Right ventricle myocardium superior (tissue), 1 donor: ENCODE measurements around the gene CAPN13. TPM values are rescaled to one million over a fixed set of nuclear protein-coding genes. Genes with fewer than 3 reads are reported as not detected.

Source experiments
- ATAC-seq: fragments of 200-7000 bp; cut with Tn5 transposase; one replicate; pipeline ENCODE4 v1.9.1; 2020; ENCODE audit warnings: mild to moderate bottlenecking; ENCODE audit not compliant: poor library complexity
- DNase-seq: peaks from one replicate; pipeline ENCODE4 v3.0.0-alpha.2; 2020
- intact Hi-C: fragments of 100-400 bp; cut with DNase I; formaldehyde crosslinking; loops from one replicate; pipeline ENCODE4 v1.11.2; 2022
- total RNA-seq: library from RNA; stranded (reverse); fragmentation: NEBNext Ultra II Directional; extraction: Animal tissue kit (Norgen Biotek cat#: 25700); gene quantifications from one replicate; pipeline ENCODE4 v1.2.1, GENCODE V29; 2021
- donor health status: DM: no; HTN: yes; CAD: no; lungs with severe emphysema.

Gene CAPN13
- total RNA-seq, 1 donor from 2014 or later = not detected

GRCh38 chr2:30792521-30792920, 14.7 kb downstream of the CAPN13 start:
- DNase-seq (no peak), ATAC-seq (no peak)
- intact Hi-C loops = no loop called here

DNA sequence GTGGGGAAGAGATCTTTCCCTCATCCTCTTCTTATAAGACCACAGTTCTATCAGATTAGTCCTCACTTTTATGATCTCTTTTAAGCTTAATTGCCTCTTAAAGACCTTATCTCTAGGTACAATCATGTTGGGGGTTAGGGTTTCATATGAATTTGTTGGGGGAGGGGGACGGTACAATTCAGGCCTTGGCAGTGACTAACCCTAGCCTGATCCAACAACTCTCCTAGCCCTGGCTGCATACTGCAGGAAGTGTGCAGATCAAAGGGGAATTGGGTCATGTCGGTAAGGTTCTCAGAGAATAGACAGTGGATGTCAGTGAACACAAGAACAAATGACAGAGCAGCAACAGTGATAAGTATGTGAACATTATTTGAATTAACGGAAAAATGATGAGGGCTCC, 16.4 kb downstream of the CAPN13 start:
- intact Hi-C loops = no loop called here
- ATAC-seq = no peak
- no peak for DNase-seq

DNA sequence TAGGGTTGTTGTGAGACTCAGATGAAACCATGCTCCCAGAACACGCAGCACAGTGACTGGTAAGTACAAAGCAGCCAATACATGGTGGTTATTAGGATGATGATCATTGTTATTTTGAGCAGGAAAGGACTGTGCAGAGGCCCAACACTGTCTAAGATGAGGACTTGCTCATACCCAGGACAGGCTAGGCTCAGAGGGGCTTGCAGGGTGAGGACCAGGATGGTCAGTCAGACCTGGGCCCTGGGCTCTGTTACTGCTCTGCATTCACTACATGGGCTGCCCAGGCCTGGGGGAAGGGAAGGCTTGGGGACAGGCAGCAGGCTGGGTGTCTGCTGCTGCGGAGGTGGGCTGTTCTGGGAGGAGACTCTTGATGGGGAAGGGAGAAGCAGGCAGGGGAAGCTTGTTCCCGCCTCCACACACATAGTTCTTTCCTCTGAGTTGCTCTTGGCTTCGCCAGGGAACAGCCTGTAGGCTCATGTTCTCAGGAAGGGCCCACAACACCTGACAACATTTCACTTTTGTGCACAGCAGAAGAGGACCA, 17.5 kb downstream of the CAPN13 start:
- intact Hi-C loops = no loop called here
- ATAC-seq (no peak), DNase-seq (no peak)

DNA sequence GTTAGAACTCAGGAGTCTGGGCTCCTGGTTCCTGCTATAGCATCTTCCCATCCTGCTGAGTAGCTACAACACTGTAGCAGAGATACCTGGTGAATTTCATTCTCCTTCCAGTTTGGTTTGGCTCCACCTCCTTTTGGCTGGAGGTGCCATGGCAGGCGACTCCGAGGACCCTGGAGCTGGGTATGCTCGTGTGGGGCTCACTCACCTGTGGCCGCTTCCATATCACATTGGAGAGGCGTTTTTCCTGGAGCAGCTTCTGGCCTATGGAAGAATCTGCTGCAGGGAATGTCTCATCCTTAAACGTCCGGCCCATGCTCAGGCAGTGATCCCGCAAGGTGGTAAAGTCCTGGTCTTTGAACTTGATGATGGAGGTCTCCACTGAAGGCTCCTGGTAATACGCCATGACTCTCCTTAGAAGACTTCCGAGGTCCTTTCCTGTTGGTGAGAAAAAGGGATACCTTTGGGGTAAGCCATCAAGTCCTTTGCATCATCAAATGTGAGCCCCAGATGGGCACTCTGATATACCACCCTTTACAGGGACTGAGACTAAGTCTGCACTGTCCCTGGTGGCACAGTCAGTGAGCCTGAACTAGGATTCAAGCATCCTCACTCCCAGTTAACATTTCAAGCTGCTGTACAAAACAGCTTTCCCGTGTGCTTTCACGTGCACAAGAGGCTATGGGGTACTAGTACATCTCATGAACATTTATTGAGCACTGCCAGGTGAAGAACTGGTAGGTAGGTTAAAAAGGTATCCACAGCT, 20.1 kb downstream of the CAPN13 start:
- intact Hi-C loops = no loop called here
- DNase-seq = no peak
- no peak for ATAC-seq

DNA sequence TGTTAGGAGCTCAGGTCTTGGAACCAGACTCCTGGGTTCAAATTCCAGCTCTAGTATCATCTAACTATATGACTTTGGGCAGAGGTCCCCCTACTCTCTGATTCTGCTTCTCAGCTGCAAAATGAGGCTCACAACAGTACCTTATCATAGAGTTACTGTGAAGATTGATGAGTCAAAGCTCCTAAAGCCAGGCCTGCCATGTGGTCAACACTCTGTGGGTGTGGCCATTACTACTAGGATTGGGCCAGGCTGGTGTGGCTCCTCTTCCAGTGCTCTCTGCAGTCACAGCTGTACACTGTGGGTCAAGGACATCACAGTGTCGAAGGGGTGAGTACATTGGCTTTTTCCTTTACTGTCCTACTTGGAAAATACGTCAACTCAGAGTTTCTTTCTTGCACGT, 22.6 kb downstream of the CAPN13 start:
- DNase-seq = no peak
- no peak for ATAC-seq
- intact Hi-C loops = no loop called here

GRCh38 chr2:30781961-30782533, 25.2 kb downstream of the CAPN13 start:
- ATAC-seq = peak; percentile 78
- intact Hi-C loops = no loop called here
- DNase-seq = no peak

- no peak for ATAC-seq
- no peak for DNase-seq
- intact Hi-C loops = no loop called here
Measured at GRCh38 chr2:30781451-30781850, 25.8 kb downstream of the CAPN13 start.

GRCh38 chr2:30780776-30781330, 26.4 kb downstream of the CAPN13 start:
- ATAC-seq = no peak
- intact Hi-C loops = no loop called here
- DNase-seq = no peak

DNA sequence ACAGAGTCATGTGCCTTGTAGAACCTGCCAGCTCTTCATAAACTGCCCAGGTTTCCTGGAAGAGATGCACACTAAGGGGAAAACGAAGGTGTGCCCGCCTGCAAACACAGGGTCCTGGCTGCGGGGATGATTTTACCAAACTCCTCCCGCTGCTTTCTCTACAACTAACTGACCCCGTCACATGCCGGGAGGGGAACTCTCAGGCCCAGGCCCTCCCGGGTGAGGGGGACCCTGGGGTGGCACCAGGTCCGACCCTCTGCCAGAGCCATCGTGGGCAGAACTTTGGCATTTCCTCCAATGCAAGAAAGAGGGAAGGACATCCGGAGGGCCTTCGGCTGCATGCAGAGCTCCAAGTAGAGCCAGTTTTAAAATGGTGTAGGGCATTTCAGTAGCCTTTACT, 28.6 kb downstream of the CAPN13 start:
- intact Hi-C loops = no loop called here
- DNase-seq = no peak
- no peak for ATAC-seq

GRCh38 chr2:30777661-30778505, 29.4 kb downstream of the CAPN13 start:
- intact Hi-C loops = no loop called here
- no peak for ATAC-seq

GRCh38 chr2:30776831-30777635, 30.2 kb downstream of the CAPN13 start:
- DNase-seq (no peak), ATAC-seq (no peak)
- intact Hi-C loops = no loop called here

More at GRCh38 chr2:30777661-30778505, 29.4 kb downstream of the CAPN13 start:
- DNase-seq = no peak

DNA sequence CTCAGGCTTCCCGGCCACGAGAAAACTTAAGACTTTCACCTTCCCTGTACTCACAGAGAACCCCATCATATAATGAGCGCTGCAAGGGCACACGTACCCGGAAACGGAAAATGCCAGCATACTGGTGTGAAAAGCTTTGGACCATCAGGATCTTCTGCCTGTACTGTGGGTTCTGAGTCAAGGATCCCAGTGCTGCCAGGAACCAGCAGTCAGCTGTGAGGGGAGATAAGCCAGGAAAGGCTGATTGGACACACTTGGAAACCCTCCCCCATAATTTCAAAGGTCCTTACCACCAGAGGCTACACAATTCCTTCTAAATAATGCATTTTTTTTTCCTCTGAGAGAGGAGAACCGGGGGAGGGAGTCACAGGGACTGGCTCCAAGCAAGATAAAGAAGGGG, 31.4 kb downstream of the CAPN13 start:
- ATAC-seq (no peak), DNase-seq (no peak)
- intact Hi-C loops = no loop called here

GRCh38 chr2:30772021-30772705, 35.1 kb downstream of the CAPN13 start:
- ATAC-seq = no peak
- no peak for DNase-seq
- intact Hi-C loops = no loop called here

DNA sequence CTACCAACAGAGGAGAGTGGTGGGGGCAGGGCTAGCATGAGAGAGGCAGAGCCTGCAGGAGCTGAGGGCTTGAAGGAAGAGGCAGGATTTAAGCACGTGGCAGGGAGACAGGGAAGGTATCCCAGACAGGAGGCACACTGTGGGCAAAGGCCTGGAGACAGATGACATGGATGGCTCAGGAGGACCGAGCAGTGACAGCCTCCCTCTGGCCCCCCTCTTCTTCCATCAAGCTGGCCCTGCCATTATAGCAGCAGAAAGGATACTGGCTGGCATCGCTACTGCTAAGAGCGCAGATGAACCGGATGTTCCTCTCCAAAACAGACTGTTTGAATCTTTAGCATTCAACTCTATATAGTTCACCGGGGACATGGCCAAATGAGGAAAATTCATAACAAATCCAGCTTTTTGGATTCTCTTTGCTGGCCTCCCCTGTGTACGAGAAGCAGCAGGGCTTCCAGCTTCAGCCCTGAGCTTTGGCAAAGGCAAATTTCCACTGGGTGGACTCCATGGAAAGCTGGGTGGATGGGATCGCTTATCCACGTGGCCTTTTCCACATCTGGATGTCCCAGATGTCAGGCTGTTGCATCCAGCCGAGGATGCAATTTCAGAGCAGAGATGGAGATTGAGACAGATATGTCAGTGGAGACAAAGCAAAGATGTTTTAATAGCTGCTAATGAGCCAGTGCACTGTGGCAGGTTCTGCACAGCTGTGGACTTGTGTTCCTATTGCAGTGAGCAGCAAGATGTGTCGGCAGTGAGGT, 36.2 kb downstream of the CAPN13 start:
- ATAC-seq = no peak
- intact Hi-C loops = no loop called here
- no peak for DNase-seq

- no peak for DNase-seq
- intact Hi-C loops = no loop called here
Measured at GRCh38 chr2:30769891-30770462, 37.3 kb downstream of the CAPN13 start.

GRCh38 chr2:30769481-30769780, 37.8 kb downstream of the CAPN13 start:
- ATAC-seq = no peak
- intact Hi-C loops = no loop called here

More at GRCh38 chr2:30769891-30770462, 37.3 kb downstream of the CAPN13 start:
- no peak for ATAC-seq

More at GRCh38 chr2:30769481-30769780, 37.8 kb downstream of the CAPN13 start:
- no peak for DNase-seq
